Kidney (tissue), 14 donors: Measurements from ENCODE around the gene PORCN. TPM values are rescaled to one million over a fixed set of nuclear protein-coding genes. Genes with fewer than 3 reads are reported as not detected.

Source experiments
- DNase-seq, 5 donors: peaks; one replicate each; pipeline ENCODE4 v3.0.0-alpha.2; 2013 to 2020
- FAIRE-seq: peaks from 2 replicates; lab custom pipeline; 2012; peaks lifted over from hg19 to GRCh38; lab: Jason Lieb, UNC
- H3K27ac ChIP-seq, 2 donors: one replicate each; pipeline ENCODE4 v1.7.0; 2013; ENCODE audit warnings: low read depth in 2 of 2, low read length in 2 of 2, inconsistent platforms in 1 of 2
- H3K27me3 ChIP-seq: one replicate; pipeline ENCODE4 v1.7.1; 2013; ENCODE audit warnings: low read length, inconsistent platforms; ENCODE audit not compliant: control insufficient read depth, insufficient read depth
- H3K36me3 ChIP-seq, 3 donors: one replicate each; pipeline versions ENCODE4 v1.7.0 to v1.7.1; 2013; ENCODE audit warnings: low read length in 3 of 3, control low read depth in 1 of 3, inconsistent platforms in 1 of 3; ENCODE audit not compliant: insufficient read depth in 3 of 3, control insufficient read depth in 2 of 3
- H3K4me1 ChIP-seq, 3 donors: one replicate each; pipeline versions ENCODE4 v1.7.0 to v1.7.1; 2013; ENCODE audit warnings: low read length in 3 of 3, inconsistent platforms in 1 of 3, low read depth in 1 of 3; ENCODE audit not compliant: control insufficient read depth in 2 of 3, insufficient read depth in 2 of 3
- H3K4me3 ChIP-seq, 3 donors: one replicate each; pipeline versions ENCODE4 v1.7.0 to v1.8.1; 2013; ENCODE audit warnings: low read length in 3 of 3, control low read depth in 1 of 3, inconsistent platforms in 1 of 3
- H3K9ac ChIP-seq, 3 donors: one replicate each; pipeline versions ENCODE4 v1.7.0 to v1.7.1; 2013; ENCODE audit warnings: low read length in 3 of 3, control low read depth in 1 of 3, inconsistent platforms in 1 of 3
- H3K9me3 ChIP-seq, 3 donors: one replicate each; pipeline versions ENCODE4 v1.7.0 to v1.7.1; 2013; ENCODE audit warnings: low read length in 3 of 3, control low read depth in 1 of 3, inconsistent platforms in 1 of 3; ENCODE audit not compliant: control insufficient read depth in 2 of 3, insufficient read depth in 1 of 3
- CTCF ChIP-seq: IDR thresholded peaks from 3 replicates; pipeline ENCODE4 v1.5.1; 2012; ENCODE audit warnings: mild to moderate bottlenecking, moderate library complexity, borderline replicate concordance; ENCODE audit not compliant: insufficient read depth; ENCODE audit errors: extremely low read depth
- intact Hi-C: fragments of 100-400 bp; cut with DNase I; formaldehyde crosslinking; loops from one replicate; pipeline ENCODE4 v1.11.1; 2022
- polyA plus RNA-seq: library from polyadenylated mRNA; stranded (reverse); fragments of 350-450 nt; fragmentation: Illumina TruSeq; extraction: RNeasy Lipid Tissue Mini Kit (QIAGEN cat#74804); gene quantifications from one replicate; pipeline ENCODE4 v1.2.3, GENCODE V29; 2014; ENCODE audit warnings: low read depth, low replicate concordance; ENCODE audit not compliant: insufficient read depth
- total RNA-seq: library from RNA; stranded (reverse); fragmentation: NEBNext Ultra II Directional; extraction: Animal tissue kit (Norgen Biotek cat#: 25700); gene quantifications from one replicate; pipeline ENCODE4 v1.2.1, GENCODE V29; 2021
- donor health status: control.
- donor health status: control.
- donor health status: control.
- donor health status: control.
- donor health status: control.
- donor health status: DM: yes; HTN: yes; CAD: no.
- donor health status: Normal renal cell carcinoma (clear cell type).

Gene PORCN
- total and polyA plus RNA-seq, 2 donors from 2014 or later = 8.9 to 11.7 TPM

GRCh38 chrX:48539345-48540027 is 30.7 kb downstream of the PORCN start, which contains the start of gene TBC1D25:
TBC1D25 (plus strand) TSS chrX:48539714; CDS start chrX:48539798, 84 bp downstream.
- peak within 1 kb of the TSS; percentile 22 to 65 (median 55) for H3K9ac ChIP-seq
- H3K36me3 ChIP-seq = no peaks in the 10 kb centered on the region
- intact Hi-C loops = no loop called here
- H3K27ac ChIP-seq = peak within 1 kb of the TSS; percentile 88
- no peaks in the 10 kb centered on the region for H3K9me3 ChIP-seq
- peaks cover 2 to 6% (median 5%) of the 10 kb centered on the region in 3 donors for H3K4me1 ChIP-seq
- TF ChIP-seq CTCF = peak; percentile 4
- FAIRE-seq (peak; percentile 91), DNase-seq (peak; percentile 97 to 99 (median 98))
- peak within 1 kb of the TSS; percentile 62 to 76 (median 73) for H3K4me3 ChIP-seq
- no peaks in the 10 kb centered on the region for H3K27me3 ChIP-seq

- H3K36me3 ChIP-seq = no peaks in the 10 kb centered on the region
- DNase-seq = no peak
- H3K27me3 ChIP-seq = no peaks in the 10 kb centered on the region
- FAIRE-seq = no peak
- TF ChIP-seq CTCF = no peak
- H3K9me3 ChIP-seq = no peaks in the 10 kb centered on the region
- H3K27ac ChIP-seq = peak overlapping the region; percentile 88
- H3K9ac ChIP-seq = peak overlapping the region; percentile 22 to 65 (median 55)
- intact Hi-C loops = no loop called here
- peaks cover 2 to 6% (median 5%) of the 10 kb centered on the region in 3 donors for H3K4me1 ChIP-seq
- peak overlapping the region; percentile 62 to 76 (median 73) for H3K4me3 ChIP-seq
Measured at GRCh38 chrX:48540028-48540375, 31.2 kb downstream of the PORCN start.

GRCh38 chrX:48540480-48540879 is 31.7 kb downstream of the PORCN start:
- H3K9me3 ChIP-seq = no peaks in the 10 kb centered on the region
- intact Hi-C loops = no loop called here
- H3K36me3 ChIP-seq = no peaks in the 10 kb centered on the region
- H3K9ac ChIP-seq = peak overlapping the region in 1 of 3 donors; percentile 55
- no peak overlapping the region for H3K27ac ChIP-seq
- H3K27me3 ChIP-seq = no peaks in the 10 kb centered on the region
- no peak for TF ChIP-seq CTCF
- FAIRE-seq = no peak
- peaks cover 2 to 6% (median 5%) of the 10 kb centered on the region in 3 donors for H3K4me1 ChIP-seq
- DNase-seq = no peak
- peak overlapping the region in 2 of 3 donors; percentile 62 to 76 for H3K4me3 ChIP-seq
